Hematopoietic multipotent progenitor cell (in vitro differentiated cells): ENCODE results near the gene NPC1. TPM values are rescaled to one million over a fixed set of nuclear protein-coding genes. Genes with fewer than 3 reads are reported as not detected.
"Not testable (repeated sequence)": the region's sequence is repeated elsewhere in the genome, so short reads cannot be mapped to it uniquely, and the experiment has no call there.

Source experiments
- DNase-seq, 3 donors: peaks; one replicate each; pipeline ENCODE4 v3.0.0-alpha.2; 2011 to 2015; ENCODE audit warnings: low read depth in 2 of 3, low spot score in 2 of 3
- total RNA-seq: library from RNA; depleted of rRNA; stranded (reverse); fragments of >200 nt; gene quantifications from one replicate; pipeline ENCODE4 v1.2.3, GENCODE V29; 2012

Gene NPC1
- total RNA-seq, 1 donor: 20.5 TPM

- DNase-seq: no peak
Observed at GRCh38 chr18:23578067-23578701, 8.1 kb downstream of the NPC1 start.

- not testable (repeated sequence) for DNase-seq
Observed at GRCh38 chr18:23577521-23577920, 8.8 kb downstream of the NPC1 start.

GRCh38 chr18:23575309-23575651, 11.0 kb downstream of the NPC1 start:
- no peak for DNase-seq

- peak in 1 of 3 donors; percentile 14 for DNase-seq
Observed at GRCh38 chr18:23574611-23575308, 11.5 kb downstream of the NPC1 start.

- no peak for DNase-seq
Observed at GRCh38 chr18:23573626-23574431, 12.5 kb downstream of the NPC1 start.

GRCh38 chr18:23573020-23573419, 13.3 kb downstream of the NPC1 start:
- no peak for DNase-seq

GRCh38 chr18:23572570-23572969, 13.7 kb downstream of the NPC1 start:
- DNase-seq: no peak

- no peak for DNase-seq
Observed at GRCh38 chr18:23572012-23572411, 14.3 kb downstream of the NPC1 start.

GRCh38 chr18:23570912-23571504, 15.3 kb downstream of the NPC1 start:
- no peak for DNase-seq

GRCh38 chr18:23569299-23570063, 16.8 kb downstream of the NPC1 start:
- no peak for DNase-seq

- DNase-seq: no peak
Observed at GRCh38 chr18:23568281-23569138, 17.8 kb downstream of the NPC1 start.

GRCh38 chr18:23567671-23568070, 18.6 kb downstream of the NPC1 start:
- DNase-seq: no peak

- no peak for DNase-seq
Observed at GRCh38 chr18:23565916-23566547, 20.3 kb downstream of the NPC1 start.

- DNase-seq: peak in 1 of 3 donors; percentile 12
Observed at GRCh38 chr18:23563377-23564043, 22.8 kb downstream of the NPC1 start.

GRCh38 chr18:23560186-23560585, 26.1 kb downstream of the NPC1 start:
- no peak for DNase-seq

GRCh38 chr18:23557511-23557910, 28.8 kb downstream of the NPC1 start:
- not testable (repeated sequence) for DNase-seq

GRCh38 chr18:23556145-23556780, 30.0 kb downstream of the NPC1 start:
- no peak for DNase-seq

- DNase-seq: no peak
Observed at GRCh38 chr18:23553887-23554286, 32.4 kb downstream of the NPC1 start.
